ENCODE results near the gene SEPSECS. TPM values are rescaled to one million over a fixed set of nuclear protein-coding genes. Genes with fewer than 3 reads are reported as not detected.

The SEPSECS gene
- total and polyA plus RNA-seq, 2 of the 13 experiments (the other 11 are each of a cell fraction or from before 2014, with no cell fraction given), result 9.4 to 14.3 TPM

- TF ChIP-seq, protein P1, sequence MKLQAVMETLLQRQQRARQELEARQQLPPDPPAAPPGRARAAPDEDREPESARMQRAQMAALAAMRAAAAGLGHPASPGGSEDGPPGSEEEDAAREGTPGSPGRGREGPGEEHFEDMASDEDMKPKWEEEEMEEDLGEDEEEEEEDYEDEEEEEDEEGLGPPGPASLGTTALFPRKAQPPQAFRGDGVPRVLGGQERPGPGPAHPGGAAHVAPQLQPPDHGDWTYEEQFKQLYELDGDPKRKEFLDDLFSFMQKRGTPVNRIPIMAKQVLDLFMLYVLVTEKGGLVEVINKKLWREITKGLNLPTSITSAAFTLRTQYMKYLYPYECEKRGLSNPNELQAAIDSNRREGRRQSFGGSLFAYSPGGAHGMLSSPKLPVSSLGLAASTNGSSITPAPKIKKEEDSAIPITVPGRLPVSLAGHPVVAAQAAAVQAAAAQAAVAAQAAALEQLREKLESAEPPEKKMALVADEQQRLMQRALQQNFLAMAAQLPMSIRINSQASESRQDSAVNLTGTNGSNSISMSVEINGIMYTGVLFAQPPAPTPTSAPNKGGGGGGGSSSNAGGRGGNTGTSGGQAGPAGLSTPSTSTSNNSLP (IDR thresholded peaks at IDR 0.05; ENCODE audit: low read depth, low read length), result peak; percentile 44; the same call in 1 of the 2 replicates
- TF ChIP-seq FOXO1 (CRISPR knock-in tag; IDR thresholded peaks at IDR 0.05) (no peak), CREM (IDR thresholded peaks at IDR 0.05) (peak; percentile 26; the same call in 1 of the 2 replicates), CREM (CRISPR knock-in tag; IDR thresholded peaks at IDR 0.05) (no peak), ZKSCAN8 (CRISPR knock-in tag; IDR thresholded peaks at IDR 0.05; ENCODE audit: borderline replicate concordance) (no peak), ZNF644 (CRISPR knock-in tag; IDR thresholded peaks at IDR 0.05; ENCODE audit: low read depth) (no peak), ZNF598 (CRISPR knock-in tag; IDR thresholded peaks at IDR 0.05; ENCODE audit: borderline replicate concordance) (no peak), FOXA1 (IDR thresholded peaks at IDR 0.05) (no peak), FOXA1 (CRISPR knock-in tag; IDR thresholded peaks at IDR 0.05) (0 out of 2 replicates have a peak, but pooled peaks have one; percentile 22), ZSCAN25 (CRISPR knock-in tag; IDR thresholded peaks at IDR 0.05) (no peak)
Observed at GRCh38 chr4:25133132-25133531, 27.1 kb downstream of the SEPSECS start (continued).

DNA sequence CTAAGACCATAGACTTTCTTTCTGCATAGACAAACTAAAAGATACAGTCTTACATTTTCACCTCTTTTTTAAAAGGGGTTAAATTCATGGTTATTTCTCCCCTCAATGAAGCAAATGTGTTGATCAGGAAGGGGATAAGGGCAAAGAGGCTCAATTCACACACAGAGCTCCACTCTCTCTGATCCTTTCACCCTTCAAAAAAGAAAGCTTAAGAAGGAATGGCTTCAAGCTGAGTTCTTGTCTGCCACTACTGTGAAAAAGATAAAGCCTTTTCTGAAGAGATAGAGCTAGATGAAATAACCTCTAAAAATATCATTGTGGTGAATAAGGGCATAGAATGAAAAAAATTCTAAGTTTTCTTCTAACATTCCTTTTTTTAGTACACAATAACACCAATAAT, 28.3 kb downstream of the SEPSECS start:
- POLR2A ChIA-PET, result no interaction called here

More for the DNA sequence above, 28.3 kb downstream of the SEPSECS start:
- Histone ChIP-seq H3K4me2 (ENCODE audit: low read depth, low read length) (no peak overlapping the region), H3K4me3 (replicated peaks in 1 of 3; ENCODE audit: insufficient read depth in 1 of 3, low read depth in 2 of 3, low read length in 3 of 3) (no peak overlapping the region), H2AFZ (ENCODE audit: low read length) (no peak overlapping the region), H3K27me3 (ENCODE audit: control insufficient read depth in 1 of 2, insufficient read depth in 2 of 2, low read length in 2 of 2) (no peaks in the 10 kb centered on the region), H3K4me1 (ENCODE audit: insufficient read depth, low read length) (peaks cover 29% of the 10 kb centered on the region), H3K36me3 (replicated peaks in 1 of 2; ENCODE audit: control insufficient read depth in 1 of 2, insufficient read depth in 2 of 2, low read length in 2 of 2) (no peaks in the 10 kb centered on the region; a peak in 1 of 5 replicates), H3K9me3 (ENCODE audit: low read length) (no peaks in the 10 kb centered on the region), H3K9ac (ENCODE audit: insufficient read depth, low read depth, low read length) (no peak overlapping the region), H3K27ac (ENCODE audit: extremely low read length, insufficient read depth, low read length) (peak overlapping the region; percentile 61), H3K79me2 (ENCODE audit: insufficient read depth, low read length) (no peaks in the 10 kb centered on the region), H4K20me1 (ENCODE audit: insufficient read depth, low read length) (no peaks in the 10 kb centered on the region)
- ATAC-seq, result no peak
- no peak for FAIRE-seq
- no TSS peak for BruUV-seq (replicated peaks)
- TF ChIP-seq BRF2 (CRISPR knock-in tag; IDR thresholded peaks at IDR 0.05) (no peak), ZNF180 (CRISPR knock-in tag; IDR thresholded peaks at IDR 0.05; ENCODE audit: borderline replicate concordance, low read depth) (no peak), ZIK1 (CRISPR knock-in tag; IDR thresholded peaks at IDR 0.05; ENCODE audit: borderline replicate concordance, low read depth) (no peak), TOE1 (CRISPR knock-in tag; IDR thresholded peaks at IDR 0.05) (no peak), TIGD3 (CRISPR knock-in tag; IDR thresholded peaks at IDR 0.05; ENCODE audit: borderline replicate concordance) (no peak), ZNF543 (CRISPR knock-in tag; IDR thresholded peaks at IDR 0.05) (no peak), MAFK (conservative IDR thresholded peaks at IDR 0.05 in 1 of 2, IDR thresholded peaks at IDR 0.05 in 1 of 2; ENCODE audit: low read length in 2 of 2) (no peak)
- CTCF ChIA-PET (ENCODE audit: low intra/inter-chr PET ratio, low total read pairs), result no interaction called here
- no peak for DNase-seq (ENCODE audit: low spot score)
- in situ Hi-C loops (cut with HindIII; ENCODE audit: extremely low pct_ligation_motif_present, low pct_unique_long_range_greater_than_20kb) (no loop called here), intact Hi-C loops (cut with micrococcal nuclease; ENCODE audit: unreplicated experiment) (no loop called here)
